ENCODE data around the gene AGT.

AGT gene

GRCh38 chr1:230708631-230709580 is 5.0 kb downstream of the AGT start:
- H3K4me3 ChIP-seq (ENCODE audit: control insufficient read depth, low read depth, low read length): no peak overlapping the region
- no peak for TF ChIP-seq CTCF (conservative IDR thresholded peaks at IDR 0.05; ENCODE audit: control insufficient read depth, insufficient read depth, low read depth, low read length)
- peak; percentile 48 for DNase-seq (ENCODE audit: low read depth)

- H3K4me3 ChIP-seq (ENCODE audit: control insufficient read depth, low read depth, low read length): no peak overlapping the region
- no peak for DNase-seq (ENCODE audit: low read depth)
- TF ChIP-seq CTCF (conservative IDR thresholded peaks at IDR 0.05; ENCODE audit: control insufficient read depth, insufficient read depth, low read depth, low read length): no peak
Measured at GRCh38 chr1:230707732-230708630, 5.9 kb downstream of the AGT start.

- no peak overlapping the region for H3K4me3 ChIP-seq (ENCODE audit: control insufficient read depth, low read depth, low read length)
- no peak for TF ChIP-seq CTCF (conservative IDR thresholded peaks at IDR 0.05; ENCODE audit: control insufficient read depth, insufficient read depth, low read depth, low read length)
- DNase-seq (ENCODE audit: low read depth): no peak
Measured at GRCh38 chr1:230706887-230707731, 6.8 kb downstream of the AGT start.

- no peak overlapping the region for H3K4me3 ChIP-seq (ENCODE audit: control insufficient read depth, low read depth, low read length)
- no peak for TF ChIP-seq CTCF (conservative IDR thresholded peaks at IDR 0.05; ENCODE audit: control insufficient read depth, insufficient read depth, low read depth, low read length)
- DNase-seq (ENCODE audit: low read depth): no peak
Measured at GRCh38 chr1:230706020-230706699, 7.8 kb downstream of the AGT start.

GRCh38 chr1:230705289-230706019 is 8.5 kb downstream of the AGT start:
- no peak for DNase-seq (ENCODE audit: low read depth)
- TF ChIP-seq CTCF (conservative IDR thresholded peaks at IDR 0.05; ENCODE audit: control insufficient read depth, insufficient read depth, low read depth, low read length): no peak
- H3K4me3 ChIP-seq (ENCODE audit: control insufficient read depth, low read depth, low read length): no peak overlapping the region
